ENCODE results near the gene IRS4. TPM values are rescaled to one million over a fixed set of nuclear protein-coding genes. Genes with fewer than 3 reads are reported as not detected.

IRS4 gene
- total and polyA plus RNA-seq, 2 of the 8 experiments (the other 6 are each of a cell fraction or from before 2014, with no cell fraction given): 3.8 to 14.1 TPM

- H3K36me3 ChIP-seq (ENCODE audit: control insufficient read depth in 2 of 4, insufficient read depth in 4 of 4, low read length in 3 of 4): peaks cover 0 to 7% (median 0%) of the 10 kb centered on the region in 4 experiments; a peak in 2 of 8 replicates
- H3K4me2 ChIP-seq (ENCODE audit: insufficient read depth in 1 of 2, low read depth in 2 of 2, low read length in 2 of 2): peak overlapping the region; percentile 92 to 95
- WGBS, 2 experiments (ENCODE audit: extremely low coverage in 1 of 2, insufficient coverage in 1 of 2, insufficient read length in 1 of 2, insufficient replicate concordance in 2 of 2, low coverage in 1 of 2, low lambda C conversion rate in 2 of 2, missing lambda C conversion rate in 1 of 2): 2% methylated on average over 26 of the region's 82 CpGs; no CpG with 5 or more reads in 1 of the 2 experiments
- H2BK20ac ChIP-seq (ENCODE audit: low read length): no peak overlapping the region
- H3K4me1 ChIP-seq (replicated peaks in 1 of 4; ENCODE audit: control insufficient read depth in 3 of 4, insufficient read depth in 4 of 4, low read length in 3 of 4): peaks cover 0 to 13% (median 3%) of the 10 kb centered on the region in 4 experiments; a peak in 2 of 7 replicates
- peaks cover 0 to 31% (median 20%) of the 10 kb centered on the region in 4 experiments; a peak in 6 of 7 replicates for H3K27me3 ChIP-seq (replicated peaks in 1 of 4; ENCODE audit: control insufficient read depth in 3 of 4, extremely low read depth in 1 of 4, insufficient read depth in 3 of 4, low read length in 3 of 4)
- H3K79me1 ChIP-seq (ENCODE audit: low read depth, low read length): no peaks in the 10 kb centered on the region
- H3K27ac ChIP-seq (ENCODE audit: low read depth, low read length): no peak overlapping the region
- H3K56ac ChIP-seq (replicated peaks; ENCODE audit: insufficient read length, low read depth, low read length): no peak overlapping the region
- DNase-seq (ENCODE audit: low read depth in 1 of 2, low spot score in 2 of 2) (peak in 1 of 2 experiments; percentile 51), FAIRE-seq (no peak)
- no peak overlapping the region for H2AK5ac ChIP-seq (ENCODE audit: low read depth, low read length)
- no peak overlapping the region; the same call in 1 of the 2 replicates for H2BK5ac ChIP-seq (ENCODE audit: low read depth, low read length)
- no peak overlapping the region for H4K91ac ChIP-seq (replicated peaks; ENCODE audit: insufficient read length, low read length)
- peak overlapping the region; percentile 68; the same call in 1 of the 2 replicates for H4K8ac ChIP-seq (ENCODE audit: extremely low read depth, insufficient read depth, low read length)
- H4K5ac ChIP-seq (ENCODE audit: insufficient read length, low read depth, low read length): no peak overlapping the region
- H2AFZ ChIP-seq (ENCODE audit: low read length): 0 out of 2 replicates have a peak overlapping the region, but pooled peaks have one; percentile 13
- peaks cover 8% of the 10 kb centered on the region for H3K23me2 ChIP-seq (ENCODE audit: low read depth, low read length)
- CTCF ChIA-PET (ENCODE audit: partially characterized antibody): interaction anchor here (0.7 to 3.9 kb wide), 8 partner anchors 9 to 649 kb away, joined by 3 to 31 read pairs (median 3); no protein-coding TSS in a partner anchor
- H2BK15ac ChIP-seq (ENCODE audit: low read length): no peak overlapping the region
- H4K20me1 ChIP-seq (replicated peaks in 1 of 2; ENCODE audit: control insufficient read depth in 1 of 2, insufficient read depth in 2 of 2, low read length in 2 of 2): peaks cover 0 to 1% of the 10 kb centered on the region in 2 experiments
- H3K23ac ChIP-seq (ENCODE audit: insufficient read length): no peak overlapping the region
- H3K4me3 ChIP-seq (ENCODE audit: extremely low read depth in 1 of 4, insufficient read depth in 2 of 4, low read depth in 3 of 4, low read length in 4 of 4): peak overlapping the region; percentile 61 to 89 (median 79)
- 0 out of 2 replicates have a peak overlapping the region, but pooled peaks have one; percentile 9 for H2BK12ac ChIP-seq (ENCODE audit: low read depth, low read length)
- H3K14ac ChIP-seq (ENCODE audit: insufficient read length): no peak overlapping the region
- no peak overlapping the region for H3K18ac ChIP-seq (ENCODE audit: extremely low read depth, low read length)
- no peak overlapping the region for H2BK120ac ChIP-seq (replicated peaks; ENCODE audit: low read depth, low read length)
- H3K79me2 ChIP-seq (ENCODE audit: control insufficient read depth in 1 of 2, insufficient read depth in 2 of 2, low read length in 2 of 2): no peaks in the 10 kb centered on the region; a peak in 1 of 4 replicates
- H3K9ac ChIP-seq (replicated peaks in 1 of 4; ENCODE audit: extremely low read depth in 1 of 4, low read depth in 3 of 4, low read length in 3 of 4): peak overlapping the region in 3 of 4 experiments; percentile 34 to 70 (median 62); a peak in 3 of 7 replicates
- H3K4ac ChIP-seq (replicated peaks; ENCODE audit: insufficient read length, low read depth, low read length): no peak overlapping the region
- H3K9me3 ChIP-seq (ENCODE audit: insufficient read depth in 2 of 2, low read depth in 1 of 2, low read length in 1 of 2): peaks cover 0 to 15% of the 10 kb centered on the region in 2 experiments; a peak in 2 of 4 replicates
- POLR2A ChIA-PET (ENCODE audit: partially characterized antibody): interaction anchor here (0.6 to 1.4 kb wide), 4 partner anchors 11 to 140 kb away, joined by 3 to 6 read pairs (median 4); no protein-coding TSS in a partner anchor
- TF ChIP-seq, protein P1, sequence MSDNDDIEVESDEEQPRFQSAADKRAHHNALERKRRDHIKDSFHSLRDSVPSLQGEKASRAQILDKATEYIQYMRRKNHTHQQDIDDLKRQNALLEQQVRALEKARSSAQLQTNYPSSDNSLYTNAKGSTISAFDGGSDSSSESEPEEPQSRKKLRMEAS (IDR thresholded peaks at IDR 0.05): no peak
- no peak for TF ChIP-seq SRF (IDR thresholded peaks at IDR 0.05; ENCODE audit: low read depth, low read length)
- no peak for TF ChIP-seq SP2 (IDR thresholded peaks at IDR 0.05; ENCODE audit: low read length)
- 0 out of 2 replicates have a peak, but pooled peaks have one; percentile 30 for TF ChIP-seq PHF8 (conservative IDR thresholded peaks at IDR 0.05; ENCODE audit: low read depth, low read length)
- no peak for TF ChIP-seq ZNF274 (IDR thresholded peaks at IDR 0.05; ENCODE audit: borderline replicate concordance, extremely low read depth, low read length)
- TF ChIP-seq HDAC2 (IDR thresholded peaks at IDR 0.05; ENCODE audit: borderline replicate concordance in 1 of 2, low read depth in 2 of 2, low read length in 2 of 2): no peak
Measured at GRCh38 chrX:108735679-108736508, 469 bp downstream of the IRS4 start.

All from H1 (cell line).